ENCODE results near the gene RTL5.

The RTL5 gene

DNA sequence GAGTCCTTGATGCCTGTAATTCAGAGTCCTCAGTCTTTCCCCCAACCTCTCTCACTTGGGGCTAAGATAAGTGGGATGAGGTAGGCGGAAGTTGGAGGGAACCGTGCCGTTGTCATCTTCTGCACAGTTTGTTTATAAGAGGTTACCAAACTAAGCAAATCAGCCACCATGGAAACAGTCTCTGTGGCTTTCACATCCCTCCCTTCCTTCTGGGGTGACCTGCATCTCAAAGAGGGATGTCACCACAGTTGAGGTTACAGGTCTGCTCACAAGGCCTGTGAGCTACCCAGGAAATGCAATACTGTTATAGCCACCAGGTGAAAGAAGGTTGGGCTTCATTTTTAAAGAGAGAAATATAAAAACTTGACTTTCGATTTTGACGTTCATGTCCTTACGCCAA is 26.3 kb downstream of the RTL5 start:
- DNase-seq (ENCODE audit: extremely low read depth, insufficient read length): peak; percentile 44
- Histone ChIP-seq H3K36me3 (ENCODE audit: control insufficient read depth, insufficient read depth, low read length) (no peaks in the 10 kb centered on the region), H3K27me3 (replicated peaks; ENCODE audit: control insufficient read depth, insufficient read depth, low read length) (0 out of 2 replicates have a peak, but pooled peaks cover 2% of the 10 kb centered on the region), H3K4me3 (replicated peaks; ENCODE audit: low read depth, low read length) (no peak overlapping the region)
- TF ChIP-seq, protein P1, sequence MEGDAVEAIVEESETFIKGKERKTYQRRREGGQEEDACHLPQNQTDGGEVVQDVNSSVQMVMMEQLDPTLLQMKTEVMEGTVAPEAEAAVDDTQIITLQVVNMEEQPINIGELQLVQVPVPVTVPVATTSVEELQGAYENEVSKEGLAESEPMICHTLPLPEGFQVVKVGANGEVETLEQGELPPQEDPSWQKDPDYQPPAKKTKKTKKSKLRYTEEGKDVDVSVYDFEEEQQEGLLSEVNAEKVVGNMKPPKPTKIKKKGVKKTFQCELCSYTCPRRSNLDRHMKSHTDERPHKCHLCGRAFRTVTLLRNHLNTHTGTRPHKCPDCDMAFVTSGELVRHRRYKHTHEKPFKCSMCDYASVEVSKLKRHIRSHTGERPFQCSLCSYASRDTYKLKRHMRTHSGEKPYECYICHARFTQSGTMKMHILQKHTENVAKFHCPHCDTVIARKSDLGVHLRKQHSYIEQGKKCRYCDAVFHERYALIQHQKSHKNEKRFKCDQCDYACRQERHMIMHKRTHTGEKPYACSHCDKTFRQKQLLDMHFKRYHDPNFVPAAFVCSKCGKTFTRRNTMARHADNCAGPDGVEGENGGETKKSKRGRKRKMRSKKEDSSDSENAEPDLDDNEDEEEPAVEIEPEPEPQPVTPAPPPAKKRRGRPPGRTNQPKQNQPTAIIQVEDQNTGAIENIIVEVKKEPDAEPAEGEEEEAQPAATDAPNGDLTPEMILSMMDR (IDR thresholded peaks at IDR 0.05; ENCODE audit: insufficient read depth, low read length, poor library complexity, severe bottlenecking): no peak

DNA sequence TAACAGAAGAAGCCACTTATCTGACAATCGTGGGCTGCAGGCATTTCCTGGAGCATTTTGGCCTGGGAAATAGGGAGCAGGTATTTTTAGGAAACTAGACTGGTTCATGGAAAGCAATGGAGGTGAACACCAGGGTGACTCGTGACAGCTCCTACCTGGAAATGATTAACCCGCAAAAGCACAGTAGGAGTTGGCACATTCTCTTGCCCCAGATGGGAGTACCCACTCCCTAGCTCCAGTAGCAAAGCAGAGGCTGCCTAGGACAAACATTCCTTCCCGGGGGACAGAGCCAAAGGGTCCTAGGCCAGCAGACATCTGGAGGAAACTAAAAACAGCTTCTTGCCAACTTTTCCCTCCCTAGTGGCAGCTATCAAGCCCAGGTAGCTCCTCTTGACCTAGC is 29.0 kb downstream of the RTL5 start:
- TF ChIP-seq, protein P1 (IDR thresholded peaks at IDR 0.05; ENCODE audit: insufficient read depth, low read length, poor library complexity, severe bottlenecking): no peak
- H3K27me3 ChIP-seq (replicated peaks; ENCODE audit: control insufficient read depth, insufficient read depth, low read length): no peaks in the 10 kb centered on the region
- H3K36me3 ChIP-seq (ENCODE audit: control insufficient read depth, insufficient read depth, low read length): no peaks in the 10 kb centered on the region
- H3K4me3 ChIP-seq (replicated peaks; ENCODE audit: low read depth, low read length): no peak overlapping the region
- no peak for DNase-seq (ENCODE audit: extremely low read depth, insufficient read length)

DNA sequence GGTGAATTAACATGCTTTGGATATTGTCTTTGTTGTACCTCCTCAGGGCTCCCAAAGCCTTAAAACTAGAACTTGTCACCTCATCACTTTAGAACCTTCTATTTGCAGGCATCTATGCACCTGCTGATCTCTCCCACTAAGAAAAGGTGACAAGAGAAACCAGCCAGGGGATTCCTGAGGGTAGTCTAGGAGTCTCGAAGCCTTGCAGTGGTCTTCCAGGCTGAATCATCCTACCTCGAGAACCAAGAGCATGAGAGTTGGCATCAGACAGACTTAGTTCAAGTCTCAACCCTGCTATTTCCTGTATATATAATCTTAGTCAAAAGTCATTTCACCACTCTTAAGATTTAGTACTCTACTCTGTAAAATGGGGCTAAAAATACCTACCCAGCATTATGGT is 29.6 kb downstream of the RTL5 start:
- no peaks in the 10 kb centered on the region for H3K36me3 ChIP-seq (ENCODE audit: control insufficient read depth, insufficient read depth, low read length)
- H3K27me3 ChIP-seq (replicated peaks; ENCODE audit: control insufficient read depth, insufficient read depth, low read length): no peaks in the 10 kb centered on the region
- TF ChIP-seq, protein P1 (IDR thresholded peaks at IDR 0.05; ENCODE audit: insufficient read depth, low read length, poor library complexity, severe bottlenecking): no peak
- no peak overlapping the region for H3K4me3 ChIP-seq (replicated peaks; ENCODE audit: low read depth, low read length)
- DNase-seq (ENCODE audit: extremely low read depth, insufficient read length): no peak

DNA sequence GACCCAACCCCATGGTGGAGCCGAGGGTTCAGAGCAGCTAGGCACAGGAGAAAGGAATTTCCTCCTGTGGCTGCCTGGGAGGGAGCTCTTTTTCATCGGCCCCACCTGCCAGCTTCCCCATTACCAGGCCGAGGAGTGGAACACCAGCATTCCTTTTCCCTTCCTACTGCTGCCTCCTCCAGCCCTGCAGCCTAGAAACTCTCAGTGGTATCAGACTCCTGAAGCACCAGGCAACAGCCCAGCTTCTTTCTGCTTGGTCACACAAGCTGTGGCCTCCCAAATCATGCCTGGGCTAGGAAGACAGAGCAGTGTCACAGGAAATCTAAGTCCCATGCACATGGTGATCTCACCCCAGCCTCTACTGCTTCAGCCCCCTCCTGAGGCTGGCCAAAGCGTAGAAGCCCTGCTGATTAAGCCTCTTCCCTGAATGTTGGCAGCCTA is 30.1 kb downstream of the RTL5 start:
- Histone ChIP-seq H3K36me3 (ENCODE audit: control insufficient read depth, insufficient read depth, low read length) (no peaks in the 10 kb centered on the region), H3K27me3 (replicated peaks; ENCODE audit: control insufficient read depth, insufficient read depth, low read length) (no peaks in the 10 kb centered on the region), H3K4me3 (replicated peaks; ENCODE audit: low read depth, low read length) (no peak overlapping the region)
- DNase-seq (ENCODE audit: extremely low read depth, insufficient read length): no peak
- TF ChIP-seq, protein P1 (IDR thresholded peaks at IDR 0.05; ENCODE audit: insufficient read depth, low read length, poor library complexity, severe bottlenecking): no peak

DNA sequence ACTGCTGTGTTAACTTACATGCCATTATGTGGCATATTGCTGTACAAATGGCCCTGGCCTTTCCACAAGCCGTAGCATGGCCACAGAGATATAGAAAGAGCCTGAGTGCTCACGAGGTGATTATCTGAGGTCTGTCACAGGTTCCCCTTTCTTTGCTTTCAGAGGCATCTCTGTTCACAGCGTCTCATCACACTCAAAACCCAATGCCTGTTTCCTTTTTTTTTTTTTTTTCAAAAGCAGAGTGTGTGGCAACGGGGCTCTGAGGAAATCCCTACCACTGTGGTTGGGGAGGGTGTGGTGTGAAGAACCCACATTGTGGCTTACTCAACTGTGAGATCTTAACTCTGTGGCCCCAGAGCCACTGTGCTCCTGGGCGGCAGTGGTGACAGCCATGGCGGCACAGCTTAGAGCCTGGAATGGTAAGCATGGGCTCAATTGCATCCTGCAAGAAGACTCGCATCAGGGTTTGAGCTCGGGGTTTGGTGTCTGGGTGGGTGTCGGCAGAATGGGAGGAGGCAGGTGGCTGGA is 30.8 kb downstream of the RTL5 start:
- H3K36me3 ChIP-seq (ENCODE audit: control insufficient read depth, insufficient read depth, low read length): no peaks in the 10 kb centered on the region
- no peaks in the 10 kb centered on the region for H3K27me3 ChIP-seq (replicated peaks; ENCODE audit: control insufficient read depth, insufficient read depth, low read length)
- TF ChIP-seq, protein P1 (IDR thresholded peaks at IDR 0.05; ENCODE audit: insufficient read depth, low read length, poor library complexity, severe bottlenecking): no peak
- no peak overlapping the region for H3K4me3 ChIP-seq (replicated peaks; ENCODE audit: low read depth, low read length)
- peak; percentile 70 for DNase-seq (ENCODE audit: extremely low read depth, insufficient read length)

Data from GM06990 (cell line).